SH-SY5Y (cell line): ENCODE measurements around the gene HMHB1.

Experiments used
- GATA2 ChIP-seq: IDR thresholded peaks from 2 replicates; pipeline ENCODE4 v1.6.1; 2011; ENCODE audit warnings: mild to moderate bottlenecking, low read depth, low read length
- GATA3 ChIP-seq: IDR thresholded peaks from 2 replicates; pipeline ENCODE4 v1.6.1; 2011; ENCODE audit warnings: low read depth, mild to moderate bottlenecking, low read length, moderate library complexity

- TF ChIP-seq GATA2 (no peak), GATA3 (no peak)
Observed at GRCh38 chr5:143767162-143767561, 44.8 kb upstream of the HMHB1 start.
